CD4-positive, alpha-beta T cell treated with Interleukin-15 for 1 hour (primary cell): ENCODE measurements around the gene COL27A1.

Experiments used
- DNase-seq: peaks from one replicate; pipeline ENCODE4 v3.0.0-alpha.2; 2020

Gene COL27A1

DNA sequence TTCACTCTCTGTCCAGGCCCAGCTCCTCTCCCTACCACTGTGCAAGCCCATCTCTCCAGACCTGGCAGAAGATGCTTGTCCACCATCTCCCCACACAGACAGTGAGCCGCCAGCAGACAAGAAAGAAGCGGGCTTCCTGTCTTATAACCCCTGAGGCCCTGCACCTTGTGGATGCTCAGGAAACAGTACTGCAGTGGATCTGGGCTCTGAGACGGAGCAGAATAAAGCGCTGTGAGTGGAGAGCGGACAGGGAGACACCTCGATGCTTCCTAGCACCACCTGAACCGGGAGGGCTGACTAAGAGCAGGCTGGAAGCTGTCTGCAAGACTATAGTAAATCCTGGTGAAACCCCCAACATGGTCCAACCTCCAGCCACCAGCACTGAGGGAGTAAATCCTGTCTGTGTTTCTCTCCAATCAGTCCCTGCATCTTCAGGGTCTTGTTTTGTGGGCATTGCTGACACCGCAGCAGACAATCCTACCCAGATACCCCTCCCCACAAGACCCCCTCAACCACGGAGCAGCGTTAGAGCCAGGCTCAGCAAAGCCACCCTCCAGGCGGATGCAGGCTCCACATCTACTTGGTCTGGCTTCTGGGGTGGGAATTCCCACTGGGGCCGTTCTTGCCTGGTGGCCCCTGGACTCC lies 193.0 kb downstream of the COL27A1 start:
- DNase-seq = no peak

DNA sequence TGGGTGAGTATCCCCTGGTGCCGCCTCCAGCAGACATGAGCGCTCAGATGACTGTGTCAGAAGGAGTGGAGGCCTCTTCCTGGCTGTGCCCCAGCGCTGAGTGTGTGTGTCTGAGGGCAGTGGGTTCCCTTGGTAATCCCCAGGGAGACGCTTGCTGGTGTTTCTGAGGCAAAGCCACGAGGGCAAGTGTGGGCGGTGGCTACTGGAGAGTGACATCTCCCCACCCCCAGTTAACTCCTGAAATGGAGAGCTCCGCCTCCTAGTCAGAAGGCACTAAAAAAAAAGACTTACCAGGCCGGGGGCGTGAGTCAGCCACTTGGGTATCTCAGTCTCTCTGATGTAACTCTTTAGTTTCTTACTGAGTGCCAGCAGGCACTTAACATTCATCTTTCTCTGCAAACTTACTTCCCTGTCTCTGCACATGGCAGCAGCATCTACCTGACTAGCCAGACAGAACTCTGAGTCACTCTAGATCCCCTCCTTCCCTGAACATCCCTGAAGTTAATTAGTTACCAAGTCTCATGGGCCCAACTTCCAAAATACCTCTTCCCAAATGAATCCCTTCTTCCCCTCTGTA lies 193.7 kb downstream of the COL27A1 start:
- peak; percentile 85 for DNase-seq

DNA sequence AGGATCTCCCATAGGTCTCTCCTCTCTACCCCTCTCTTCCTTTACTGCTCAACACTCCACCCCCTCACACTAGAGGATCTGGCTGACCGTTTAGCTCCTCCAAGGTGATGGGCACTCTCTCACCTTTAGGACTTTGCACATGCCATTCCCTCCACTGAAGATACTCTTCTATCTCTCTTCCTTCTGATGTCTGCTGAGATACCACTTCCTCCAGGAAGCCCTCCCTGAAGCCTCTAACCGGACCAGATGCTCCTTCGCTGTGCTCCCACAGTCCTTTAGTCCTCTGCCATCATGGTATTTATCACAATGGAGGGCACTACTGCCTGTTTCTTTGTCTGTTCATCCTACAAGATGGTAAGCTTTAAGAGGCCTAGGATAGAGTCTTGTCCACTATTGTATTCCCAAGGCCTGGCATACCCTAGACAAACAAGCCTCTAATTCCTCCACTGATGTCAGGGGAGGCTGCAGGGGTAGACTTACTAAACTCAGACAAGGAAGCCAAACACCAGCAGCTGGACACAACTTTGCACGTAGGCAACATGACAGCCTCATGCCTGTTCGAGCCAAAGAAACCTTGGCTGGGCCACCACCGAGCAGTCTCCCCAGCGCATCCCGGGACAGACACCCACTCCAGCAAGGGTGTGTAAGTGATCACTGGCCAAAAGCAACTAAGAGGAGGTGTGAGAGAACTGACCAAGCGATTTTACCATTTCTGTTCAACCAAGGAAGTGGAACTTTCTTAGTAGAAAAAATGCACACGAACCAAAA lies 194.6 kb downstream of the COL27A1 start:
- no peak for DNase-seq

DNA sequence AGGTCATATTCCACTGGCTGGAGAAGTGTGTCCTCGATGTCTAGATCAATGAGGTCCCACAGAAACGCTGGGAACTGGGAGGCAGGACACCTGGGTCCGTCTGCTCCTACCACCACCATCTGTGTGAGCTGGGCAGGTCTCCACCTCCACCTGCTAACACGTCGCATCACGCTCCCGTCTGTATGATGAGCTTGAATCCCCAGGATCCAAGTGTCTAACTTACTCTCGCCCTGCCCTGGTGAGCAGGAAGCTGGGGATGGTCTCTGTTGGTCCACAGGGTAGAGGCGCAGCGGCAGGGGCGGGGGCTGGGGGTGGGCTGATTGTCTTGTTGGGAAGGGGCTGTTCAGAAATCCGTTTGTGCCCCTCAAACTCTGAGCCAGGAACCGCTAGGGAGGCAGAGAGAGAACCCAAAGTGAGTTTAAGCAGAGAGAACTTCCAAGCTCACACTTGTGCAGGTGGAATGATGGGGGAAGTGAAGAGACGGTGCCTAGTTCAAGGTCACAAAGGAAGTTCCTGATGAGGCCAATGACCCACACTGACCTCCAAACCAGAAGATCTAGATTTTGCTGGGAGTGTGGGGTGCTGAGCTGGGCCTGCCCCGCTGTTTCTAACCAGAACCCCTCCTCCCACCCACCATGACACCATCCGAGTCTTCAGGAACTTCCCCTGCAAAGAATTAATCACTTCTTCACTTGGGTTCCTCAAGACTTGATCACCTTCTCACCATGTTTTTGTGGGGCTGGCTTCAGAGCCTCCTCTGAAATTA lies 195.5 kb downstream of the COL27A1 start:
- no peak for DNase-seq

DNA sequence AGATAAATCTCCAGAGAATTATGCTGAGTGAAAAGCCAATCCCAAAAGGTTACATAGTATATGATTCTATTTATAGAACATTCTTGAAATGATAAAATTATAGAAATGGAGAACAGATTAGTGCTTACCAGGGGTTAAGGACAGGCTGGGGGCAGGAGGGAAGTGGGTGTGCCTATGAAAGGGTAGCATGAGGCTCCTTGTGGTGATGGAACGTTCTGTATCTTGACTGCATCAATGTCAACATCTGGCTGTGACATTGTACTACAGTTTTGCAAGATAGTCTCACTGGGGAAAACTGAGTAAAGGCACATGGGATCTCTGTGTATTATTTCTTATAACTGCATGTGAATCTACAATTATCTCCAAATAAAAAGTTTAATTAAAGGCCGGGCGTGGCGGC lies 196.6 kb downstream of the COL27A1 start:
- no peak for DNase-seq

DNA sequence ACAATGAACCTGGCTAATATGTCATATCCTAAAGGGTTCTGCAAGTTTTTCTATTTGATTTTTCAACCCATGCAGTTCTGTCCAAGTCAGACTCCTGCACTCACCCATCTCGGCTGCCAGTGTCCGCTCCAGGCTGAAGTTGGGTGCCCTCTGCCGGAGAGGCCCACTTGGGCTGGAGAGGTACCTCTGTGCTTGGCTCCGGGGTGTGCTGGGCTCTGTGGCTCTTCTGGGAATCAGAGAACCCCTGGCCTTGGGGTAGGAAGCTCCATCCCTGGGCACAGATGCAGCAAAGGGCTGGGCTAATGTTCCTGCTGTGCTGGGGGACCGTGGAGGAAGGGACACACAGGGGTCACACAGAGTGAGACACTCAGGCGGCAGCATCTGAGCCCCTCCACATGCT lies 200.5 kb downstream of the COL27A1 start:
- no peak for DNase-seq

DNA sequence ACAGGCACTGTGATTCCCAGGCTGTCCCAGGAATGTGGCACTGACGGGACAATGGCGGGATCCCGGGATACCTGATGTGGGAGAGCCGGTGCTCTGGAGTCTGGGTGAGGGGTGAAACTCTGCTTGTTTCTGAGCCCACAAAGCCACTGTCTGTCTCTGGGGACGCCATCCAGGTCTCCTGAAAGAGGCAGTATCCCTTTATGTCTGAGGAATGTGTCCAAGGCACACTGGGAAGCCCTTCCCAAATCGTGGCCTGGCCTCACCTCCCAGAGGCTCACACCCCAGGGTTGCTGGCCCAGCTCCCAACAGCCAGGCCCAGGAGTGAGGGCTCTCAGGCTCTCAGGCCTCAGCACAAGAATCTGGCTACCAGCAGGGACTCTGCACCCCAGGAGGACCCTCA lies 201.5 kb downstream of the COL27A1 start:
- DNase-seq = no peak

DNA sequence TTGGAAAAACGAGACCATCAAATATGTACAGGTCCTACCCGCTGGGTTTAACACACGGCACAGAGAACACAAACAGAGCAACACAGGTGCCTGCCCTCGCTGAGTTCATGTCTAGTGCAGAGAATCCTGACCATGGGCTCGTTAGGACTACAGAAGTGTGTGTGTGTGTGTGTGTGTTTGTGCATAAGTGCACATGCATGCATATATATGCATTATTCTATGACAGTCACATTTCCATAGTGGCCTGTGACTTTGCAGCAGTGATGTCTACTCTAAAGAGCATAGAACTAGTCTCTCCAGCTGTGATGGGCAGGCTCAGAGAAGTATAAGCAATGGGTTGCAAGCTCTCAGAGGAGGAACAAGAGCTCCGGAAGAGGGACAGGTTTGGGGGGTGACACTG lies 202.0 kb downstream of the COL27A1 start:
- DNase-seq = no peak

DNA sequence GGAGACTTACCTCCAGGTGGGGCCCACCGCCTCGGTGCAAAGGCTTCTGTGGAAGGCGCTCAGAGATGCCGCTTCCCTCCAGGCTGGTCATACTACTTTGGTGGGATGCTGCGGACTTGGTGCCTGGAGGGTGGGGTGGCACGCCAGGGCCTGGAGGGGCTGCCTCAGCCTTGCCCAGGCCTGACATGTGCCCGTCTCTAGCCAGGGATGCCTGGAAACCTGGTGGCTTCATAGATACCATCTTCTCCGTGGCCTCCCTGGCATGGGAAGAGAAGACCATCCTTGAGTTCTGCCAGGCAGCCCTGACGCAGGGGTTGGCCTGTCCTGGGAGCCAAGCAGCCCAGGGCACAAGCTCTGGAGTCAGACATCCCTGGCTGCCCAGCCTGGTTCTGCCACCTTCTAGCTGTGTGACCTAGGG lies 202.6 kb downstream of the COL27A1 start:
- DNase-seq = no peak

DNA sequence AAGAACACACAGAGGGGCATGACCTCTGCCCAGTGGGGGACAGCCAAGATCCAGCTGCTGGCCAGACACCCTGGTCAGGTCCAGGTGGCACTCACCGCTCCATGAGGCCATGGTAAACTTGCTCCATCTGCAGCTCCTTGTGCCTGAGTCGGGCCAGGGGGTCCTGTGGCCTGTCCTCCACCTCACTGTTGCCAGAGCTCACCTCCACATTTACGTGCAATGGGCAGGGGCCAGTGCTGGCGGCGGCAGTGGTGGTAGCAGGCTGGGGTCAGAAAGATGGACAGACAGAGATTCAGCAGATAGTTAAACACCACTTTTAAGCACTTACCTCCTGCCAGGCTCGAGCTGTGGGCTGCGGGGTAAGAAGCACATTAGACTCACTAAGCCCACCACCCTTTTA lies 204.5 kb downstream of the COL27A1 start:
- no peak for DNase-seq

DNA sequence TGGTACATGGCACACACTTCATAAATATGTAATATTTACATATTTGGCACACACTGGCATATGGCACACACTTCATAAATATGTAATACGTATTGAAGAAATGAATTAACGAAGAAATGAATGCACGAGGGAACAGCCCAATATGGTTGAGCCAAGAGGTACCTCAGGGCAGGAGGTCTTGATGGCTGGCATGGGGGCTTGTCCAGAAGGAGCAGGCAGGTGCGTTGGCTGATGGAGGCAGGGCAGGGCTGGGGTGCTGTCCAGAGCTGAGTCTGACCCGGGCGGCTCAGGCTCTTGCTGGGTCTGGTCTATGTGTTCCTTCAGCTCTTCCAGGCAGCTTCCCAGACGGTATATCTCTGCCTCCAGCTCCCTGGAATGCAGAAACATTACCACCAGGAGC lies 206.2 kb downstream of the COL27A1 start:
- no peak for DNase-seq
